ENCODE measurements around the gene MDGA2.

GRCh38 chr14:47422191-47422590 is 253.2 kb downstream of the MDGA2 start:
- TF ChIP-seq CTCF (conservative IDR thresholded peaks at IDR 0.05 in 1 of 2, IDR thresholded peaks at IDR 0.05 in 1 of 2; ENCODE audit: low read depth in 1 of 2, low read length in 2 of 2) (no peak), EZH2 (IDR thresholded peaks at IDR 0.05; ENCODE audit: low read length, missing control alignments) (no peak)
